ENCODE results near the gene RAPGEF4.
A peak's percentile ranks its signal among the peaks of the same experiment; 100 is the strongest.

The RAPGEF4 gene

DNA sequence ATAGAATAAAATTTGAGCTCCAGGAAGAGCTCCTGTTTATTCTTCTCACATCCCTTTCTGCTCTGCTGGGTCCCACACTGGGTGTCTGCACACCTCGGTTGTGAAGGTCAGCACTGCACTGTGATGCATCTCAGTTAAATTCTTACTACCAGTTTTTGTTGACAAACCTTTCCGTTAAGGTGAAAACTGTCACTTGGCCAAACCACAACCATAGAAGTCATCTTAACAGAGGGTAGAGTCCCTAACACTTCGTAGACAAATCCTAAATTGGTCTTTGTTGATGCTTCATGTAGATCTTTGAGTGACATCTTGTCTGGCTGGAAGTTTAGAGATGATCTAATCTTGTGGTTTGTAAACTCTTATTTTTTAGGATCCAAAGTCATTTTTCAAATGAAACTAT is 172.6 kb downstream of the RAPGEF4 start:
- DNase-seq (ENCODE audit: low read depth): no peak

DNA sequence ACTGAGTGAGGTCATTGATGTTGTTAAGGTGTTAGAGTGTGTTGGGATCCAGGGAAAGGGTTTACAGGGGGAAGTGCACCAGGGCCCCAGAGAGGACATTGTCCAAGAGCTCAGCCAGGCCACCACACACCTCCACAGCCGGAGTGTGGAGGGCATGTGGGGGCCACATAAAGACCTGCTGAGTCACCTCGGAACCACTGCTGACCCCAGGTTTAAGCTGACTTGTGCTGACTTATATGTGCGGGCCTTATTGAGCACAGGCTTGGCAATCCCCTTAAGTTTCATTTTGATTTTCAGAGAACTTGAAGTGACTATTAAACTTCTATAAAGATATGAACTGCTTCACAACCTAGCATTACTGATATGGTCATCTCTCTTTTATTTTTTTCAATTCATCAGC is 173.8 kb downstream of the RAPGEF4 start:
- no peak for DNase-seq (ENCODE audit: low read depth)

DNA sequence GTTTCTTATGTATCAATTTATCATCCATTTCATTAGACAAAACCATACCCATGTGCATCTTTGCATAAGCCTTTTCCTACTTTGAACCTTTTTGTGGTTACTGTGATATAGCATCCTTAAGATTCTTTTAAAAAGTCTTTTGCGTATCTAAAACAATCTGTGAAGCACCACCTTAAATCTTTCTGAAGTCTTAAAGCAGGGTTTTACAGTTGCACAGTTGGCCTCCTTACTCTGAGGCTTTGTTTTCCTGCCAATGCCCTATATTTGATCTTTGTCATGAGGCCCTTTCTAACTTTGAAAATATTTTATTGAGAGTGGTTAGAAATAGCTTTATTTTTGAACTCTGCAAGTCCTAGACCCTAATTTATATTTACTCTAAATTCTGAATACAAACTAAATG is 176.6 kb downstream of the RAPGEF4 start:
- DNase-seq (ENCODE audit: low read depth): no peak

DNA sequence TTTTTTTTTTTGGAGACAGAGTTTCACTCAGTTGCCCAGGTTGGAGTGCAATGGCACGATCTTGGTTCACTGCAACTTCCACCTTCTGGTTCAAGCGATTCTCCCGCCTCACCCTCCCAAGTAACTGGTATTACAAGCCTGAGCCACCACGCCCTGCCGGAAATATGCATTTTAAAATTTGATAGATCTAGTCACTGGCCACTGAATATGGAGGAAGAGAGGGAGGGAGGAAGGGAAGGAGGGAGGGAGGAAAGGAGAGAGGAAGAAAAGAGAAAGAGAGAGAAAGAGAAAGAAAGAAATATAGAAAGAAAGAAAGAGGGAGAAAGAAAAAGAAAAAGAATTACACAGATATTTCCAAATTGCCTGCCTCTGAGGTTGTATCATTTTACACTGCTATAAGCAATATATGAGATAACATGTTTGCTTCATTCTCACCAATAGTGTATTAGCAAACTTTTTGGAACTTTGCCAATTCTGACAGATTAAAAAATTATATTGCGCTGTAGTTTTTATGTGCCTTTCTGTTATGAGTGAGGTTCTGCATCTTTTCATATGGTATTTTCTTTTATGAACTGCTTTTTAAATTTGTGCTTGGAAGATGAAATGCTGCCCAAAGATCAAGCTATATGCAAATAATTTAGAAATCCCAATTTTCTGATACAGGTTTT is 178.8 kb downstream of the RAPGEF4 start:
- DNase-seq (ENCODE audit: low read depth): no peak

DNA sequence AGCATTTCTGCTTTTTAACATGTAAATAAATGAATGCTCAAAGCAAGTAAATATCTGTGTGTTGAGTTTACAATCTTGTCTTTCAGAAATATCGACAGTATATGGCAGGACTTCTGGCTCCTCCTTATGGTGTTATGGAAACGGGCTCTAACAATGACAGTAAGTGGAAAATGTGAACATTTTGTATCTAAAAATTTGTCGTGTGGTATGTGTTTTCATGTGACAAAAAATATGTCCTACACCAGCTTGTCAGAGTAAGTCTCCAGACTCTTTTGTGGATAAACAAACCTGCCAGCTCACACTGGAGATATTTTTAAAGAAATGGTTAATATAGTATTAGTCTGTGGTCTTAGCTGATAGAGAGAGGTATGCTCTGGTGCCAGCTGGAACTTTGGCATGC is 182.1 kb downstream of the RAPGEF4 start:
- no peak for DNase-seq (ENCODE audit: low read depth)

DNA sequence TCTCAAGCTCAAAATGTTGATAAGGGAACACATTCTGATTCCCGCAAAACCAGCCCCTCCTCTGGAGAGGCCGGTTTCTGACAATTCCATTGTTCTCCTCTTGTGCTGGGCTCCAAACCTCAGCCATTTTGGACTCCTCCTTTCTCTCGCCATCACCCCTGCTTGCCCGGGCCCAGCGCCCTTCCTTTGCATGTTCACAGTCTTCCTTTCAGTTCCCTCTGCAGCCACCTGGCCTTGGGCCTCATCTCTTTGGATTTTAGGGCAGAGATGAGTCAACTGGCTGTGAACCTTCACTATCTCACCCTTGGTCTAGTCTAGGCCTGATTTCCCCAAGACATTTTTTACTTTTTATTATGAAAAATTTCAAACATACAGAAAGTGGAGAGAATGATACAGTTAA is 184.1 kb downstream of the RAPGEF4 start:
- no peak for DNase-seq (ENCODE audit: low read depth)

DNA sequence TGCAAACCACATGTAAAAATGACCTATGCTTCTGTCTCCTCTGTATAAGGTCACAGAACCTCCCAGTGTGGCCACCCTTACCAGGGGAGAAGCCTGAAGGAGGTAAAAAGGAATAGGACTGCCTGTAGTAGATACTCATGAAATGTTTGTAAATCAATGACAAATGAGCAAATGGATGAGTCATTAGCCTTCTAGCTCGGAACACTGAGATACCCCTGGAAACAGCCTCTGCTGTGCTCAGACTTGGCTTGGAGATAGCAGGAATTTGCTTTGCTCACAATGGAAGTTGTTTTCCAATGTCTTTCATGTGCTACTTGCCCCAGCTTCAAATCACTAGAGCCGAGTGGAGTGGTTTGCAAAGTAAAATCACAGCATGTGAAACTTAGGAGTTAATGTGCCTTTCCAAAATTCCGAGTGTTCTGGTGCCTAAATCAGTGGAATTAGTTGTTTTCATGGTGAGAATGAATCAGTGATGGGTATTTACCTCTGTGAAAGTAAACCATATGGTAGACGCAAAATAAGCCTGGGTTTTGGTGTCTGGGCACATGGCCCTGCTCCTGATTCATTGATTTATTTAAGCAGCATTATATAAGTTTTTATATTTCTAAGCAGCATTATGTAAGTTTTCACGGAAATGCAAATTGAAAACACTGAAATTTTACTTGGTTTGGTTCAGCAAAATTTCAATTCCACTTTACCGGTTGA is 186.0 kb downstream of the RAPGEF4 start:
- peak; percentile 24 for DNase-seq (ENCODE audit: low read depth)

DNA sequence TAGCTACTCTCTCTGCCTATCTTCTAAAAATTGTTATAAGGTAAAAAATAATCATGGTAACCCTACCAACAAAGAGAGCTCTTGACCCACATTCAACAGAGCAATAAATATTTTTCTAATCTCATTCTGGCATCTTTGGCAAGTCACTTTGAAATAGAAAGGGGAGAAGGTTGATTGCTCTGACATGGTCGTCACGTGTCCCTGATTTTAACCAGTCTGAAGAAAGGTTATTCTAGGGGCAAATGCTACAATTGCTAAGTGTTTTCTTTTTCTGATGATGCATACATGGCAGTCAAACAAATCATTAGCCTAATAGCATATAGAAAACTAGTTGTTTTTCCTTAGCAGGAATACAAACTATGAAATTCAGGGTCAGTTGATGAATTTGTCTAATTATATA is 186.7 kb downstream of the RAPGEF4 start:
- DNase-seq (ENCODE audit: low read depth): no peak

DNA sequence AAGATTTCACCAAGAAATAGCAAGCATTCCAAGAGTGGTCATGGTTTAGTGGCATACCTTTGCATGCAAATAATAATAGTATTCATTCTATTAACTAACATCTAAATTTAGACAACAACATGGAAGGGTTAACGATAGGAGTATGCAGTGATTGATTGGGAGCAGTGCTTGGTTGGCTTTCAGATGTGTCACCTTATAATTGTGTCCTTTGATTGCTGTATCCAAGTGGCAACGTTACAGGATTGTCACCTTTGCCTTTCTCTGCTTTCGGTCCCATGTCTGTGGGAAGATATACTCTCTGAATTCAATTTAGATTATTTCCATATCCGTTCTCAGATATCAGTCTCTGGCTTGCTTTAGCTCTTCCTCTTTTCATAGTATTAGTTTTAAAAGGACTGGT is 187.2 kb downstream of the RAPGEF4 start:
- DNase-seq (ENCODE audit: low read depth): no peak

DNA sequence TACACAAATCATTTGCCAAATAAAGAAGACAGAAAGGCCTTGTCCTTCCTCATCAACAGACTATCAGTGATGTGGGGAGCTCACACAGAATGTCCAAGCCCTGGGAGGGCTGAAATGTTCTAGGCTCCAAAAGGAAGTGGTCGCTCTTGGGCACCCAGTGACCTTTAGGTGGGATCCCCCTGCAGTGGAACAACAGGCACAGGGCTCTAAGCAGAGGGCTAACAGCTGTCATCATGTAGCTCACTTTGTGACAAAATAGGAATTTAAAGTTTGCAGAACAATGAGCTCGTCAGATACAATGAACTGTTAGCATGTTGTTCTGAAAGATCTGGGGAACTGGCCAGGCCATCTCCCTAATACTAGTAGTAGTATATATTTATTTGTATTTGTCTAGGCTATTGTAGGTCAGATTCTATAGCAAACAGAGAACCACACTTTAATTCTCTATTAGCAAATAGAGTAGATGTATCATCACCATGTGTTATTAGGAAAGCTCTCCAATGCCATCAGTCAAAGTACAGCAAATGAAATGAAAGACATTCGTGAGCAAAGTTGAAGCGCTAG is 188.5 kb downstream of the RAPGEF4 start:
- DNase-seq (ENCODE audit: low read depth): no peak

DNA sequence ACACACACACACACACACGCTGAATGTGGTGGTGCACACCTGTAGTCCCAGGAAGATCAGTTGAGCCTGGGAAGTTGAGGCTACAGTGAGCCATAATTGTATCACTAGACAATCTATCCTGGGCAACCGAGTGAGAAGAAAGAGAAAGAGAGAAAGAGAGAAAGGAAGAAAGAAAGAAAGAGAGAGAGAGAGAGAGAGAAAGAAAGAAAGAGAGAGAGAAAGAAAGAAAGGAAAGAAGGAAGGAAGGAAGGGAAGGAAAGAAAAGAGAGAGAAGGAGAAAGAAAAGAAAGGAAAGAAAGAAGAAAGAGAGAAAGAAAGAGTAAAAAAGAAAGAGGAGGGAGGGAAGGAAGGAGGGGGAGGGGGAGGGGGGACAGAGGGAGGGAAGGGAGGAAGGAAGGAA is 190.0 kb downstream of the RAPGEF4 start:
- DNase-seq (ENCODE audit: low read depth): no peak

DNA sequence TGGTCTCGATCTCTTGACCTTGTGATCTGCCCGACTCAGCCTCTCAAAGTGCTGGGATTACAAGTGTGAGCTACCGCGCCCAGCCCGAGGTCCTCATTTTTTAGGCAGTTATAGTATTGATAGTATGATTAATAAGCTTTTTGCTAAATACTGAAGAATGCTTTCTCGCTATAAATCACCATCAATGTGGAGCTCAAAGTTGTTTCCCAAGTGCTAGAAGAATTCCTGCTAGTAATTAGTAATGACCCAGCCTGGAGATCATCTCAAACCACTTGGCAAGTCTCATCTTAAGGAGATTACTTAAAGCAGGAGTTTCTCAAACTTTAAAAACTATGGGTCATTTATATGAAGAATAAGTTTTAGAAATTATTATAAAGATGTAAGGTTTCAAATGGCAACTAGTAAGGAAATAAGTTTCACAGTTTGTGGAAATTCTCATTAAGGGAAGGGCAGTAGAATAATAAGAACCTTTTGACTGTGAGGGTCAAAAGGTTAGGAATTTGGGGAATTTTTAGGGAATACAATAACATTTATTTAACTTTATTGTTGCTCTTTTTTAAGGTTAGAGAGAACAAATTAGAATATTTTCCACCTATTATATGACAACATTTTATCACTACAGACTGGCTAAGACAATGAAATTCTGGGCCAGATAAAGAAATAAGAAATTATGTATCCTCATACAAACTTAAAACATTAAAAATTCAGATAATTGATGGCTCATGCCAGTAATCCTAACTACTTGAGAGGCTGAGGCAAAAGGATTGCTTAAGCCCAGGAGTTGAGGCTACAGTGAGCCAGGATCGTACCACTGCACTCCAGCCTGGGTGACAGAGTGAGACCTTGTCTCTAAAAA is 191.4 kb downstream of the RAPGEF4 start:
- no peak for DNase-seq (ENCODE audit: low read depth)

DNA sequence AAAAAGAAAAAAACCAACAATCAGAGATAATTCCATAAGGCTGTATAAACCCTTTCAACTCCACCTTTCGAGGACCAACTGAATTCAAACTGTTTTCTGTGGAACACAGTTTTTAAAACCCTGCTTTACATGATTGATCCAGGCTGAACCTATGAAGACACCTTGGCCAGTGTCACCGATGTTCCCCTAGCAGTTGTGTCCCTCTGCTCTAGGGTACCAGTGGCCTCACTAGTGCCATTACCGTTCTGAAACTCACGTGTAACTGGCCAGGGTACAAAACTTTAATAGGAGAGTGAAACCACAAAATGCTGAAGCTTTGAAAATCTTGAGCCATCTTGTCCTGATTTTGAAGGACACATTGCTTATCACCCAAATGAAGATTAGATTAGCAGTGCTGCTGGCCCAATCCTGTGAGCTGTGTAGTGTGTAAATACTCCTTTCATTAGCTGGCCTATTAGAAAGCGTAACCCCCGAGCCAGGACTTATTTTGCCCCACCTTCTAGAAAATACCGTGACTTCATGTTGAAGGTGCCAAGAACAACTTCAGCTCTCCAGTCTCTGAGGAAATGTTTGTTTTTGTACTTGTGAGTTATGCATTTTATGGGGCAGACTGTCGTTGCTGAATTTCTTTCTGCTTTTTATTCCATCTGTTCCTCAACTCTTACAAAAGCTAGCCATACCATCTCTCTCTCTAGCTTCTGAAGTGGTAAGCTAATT is 192.2 kb downstream of the RAPGEF4 start:
- peak; percentile 41 for DNase-seq (ENCODE audit: low read depth)

DNA sequence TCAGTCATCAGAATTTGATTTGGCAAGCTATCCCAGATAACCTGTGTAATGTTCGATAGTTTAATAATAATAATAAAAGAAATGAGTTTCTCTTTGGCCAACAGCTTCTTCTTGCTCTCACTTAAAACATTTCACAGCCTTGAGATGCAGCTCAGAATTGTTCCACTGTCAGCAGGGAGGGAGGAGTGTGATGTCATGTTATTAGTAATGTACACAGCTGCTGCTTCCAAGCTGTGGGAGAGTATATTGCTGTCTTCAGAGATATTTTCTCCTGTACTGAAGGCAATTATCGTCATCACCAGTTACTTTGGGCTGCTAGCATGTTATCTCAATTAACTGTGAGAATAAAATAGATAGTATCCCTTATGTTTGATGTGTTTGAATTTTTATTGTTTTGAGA is 193.1 kb downstream of the RAPGEF4 start:
- DNase-seq (ENCODE audit: low read depth): peak; percentile 47

DNA sequence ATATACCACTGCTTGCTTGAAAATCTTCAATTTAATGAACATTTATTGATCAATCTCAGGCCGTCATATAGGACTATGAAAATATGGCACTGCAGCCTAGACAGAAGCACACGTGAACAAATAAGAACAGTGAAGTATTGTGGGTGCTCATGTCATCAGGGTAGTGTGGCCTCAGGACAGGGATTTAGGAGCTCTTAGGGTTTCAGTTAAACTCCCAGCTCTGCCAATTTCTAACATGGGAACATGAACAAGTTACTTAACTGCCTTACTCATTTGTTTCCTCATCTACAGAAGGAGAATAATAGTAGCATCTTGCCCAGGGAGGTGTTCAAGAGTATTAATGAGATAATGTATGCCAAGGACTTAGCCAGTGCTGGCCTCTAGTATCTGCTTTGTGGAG is 194.0 kb downstream of the RAPGEF4 start:
- no peak for DNase-seq (ENCODE audit: low read depth)

DNA sequence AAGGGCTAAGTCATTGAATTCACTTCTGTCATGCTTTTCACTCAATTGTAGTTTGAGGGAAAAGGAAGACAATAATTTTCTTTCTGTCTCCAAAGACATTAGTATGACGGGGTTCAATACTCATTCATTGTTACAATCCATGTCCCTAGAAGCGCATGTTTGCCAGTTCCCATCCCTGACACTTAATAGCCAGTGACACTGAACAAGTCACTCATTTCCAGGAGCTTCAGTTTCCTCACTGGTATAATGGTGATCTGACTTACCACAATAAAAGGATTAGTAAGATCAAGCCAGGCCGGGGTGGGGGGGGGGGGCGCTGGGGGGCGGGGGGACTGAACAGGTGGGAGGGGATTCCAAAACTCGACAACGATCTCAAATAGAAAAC is 195.2 kb downstream of the RAPGEF4 start:
- no peak for DNase-seq (ENCODE audit: low read depth)

DNA sequence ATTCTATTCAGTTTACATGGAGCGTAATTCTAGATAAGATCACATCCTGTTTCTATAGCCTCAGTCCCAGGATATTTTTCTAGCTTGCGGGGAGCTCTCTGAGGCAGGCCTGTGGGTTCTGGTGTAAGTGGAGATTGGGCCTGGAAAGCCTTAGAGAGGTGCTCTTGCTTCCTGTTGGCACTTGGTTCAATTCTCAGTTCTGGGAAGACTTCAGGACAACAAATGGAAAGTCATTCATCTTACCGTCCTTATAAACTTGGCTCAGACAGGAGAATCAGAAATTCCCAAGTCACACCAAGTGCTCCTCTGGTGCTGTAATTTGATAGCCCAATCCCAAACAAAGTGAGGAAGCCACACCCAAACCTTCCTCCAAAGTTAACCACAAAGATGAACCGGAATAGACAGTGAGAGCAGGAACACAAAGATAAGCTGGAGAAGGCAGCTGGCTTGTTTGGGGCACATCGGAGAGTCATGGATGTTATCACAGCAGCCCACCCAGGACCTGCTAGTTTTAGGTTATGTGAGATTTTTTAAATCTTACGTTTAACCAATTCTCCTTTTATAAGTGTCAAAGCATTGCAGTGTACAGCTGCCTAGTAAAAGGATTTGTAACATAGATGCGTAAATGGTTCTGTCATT is 195.7 kb downstream of the RAPGEF4 start:
- DNase-seq (ENCODE audit: low read depth): no peak

DNA sequence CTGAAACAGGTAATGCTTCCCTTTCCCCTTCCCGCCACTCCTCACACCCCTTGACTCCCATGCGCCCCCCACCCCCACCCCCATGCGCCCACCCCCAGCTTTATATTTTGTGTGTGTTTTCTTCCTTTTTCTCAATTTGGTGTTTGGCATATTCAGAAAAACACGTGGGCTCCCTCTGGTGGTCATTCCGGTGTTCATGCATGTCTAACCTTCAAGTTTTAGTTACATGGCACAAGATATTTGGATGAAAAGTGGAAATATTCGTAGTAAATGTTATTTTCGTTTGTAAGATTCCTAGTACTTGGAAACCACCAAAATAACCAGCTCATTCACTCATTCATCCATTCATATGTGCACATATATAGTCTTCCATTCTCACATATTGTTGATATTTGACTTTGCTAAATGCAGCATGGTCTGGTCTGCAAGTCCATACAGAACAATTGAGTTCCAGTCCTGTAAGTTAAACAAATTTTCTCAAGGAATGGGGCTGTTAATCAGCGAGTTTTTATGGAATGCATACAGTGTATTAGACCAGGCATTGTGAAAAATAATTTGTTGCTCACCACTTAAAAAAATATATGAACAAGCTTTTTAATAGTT is 196.4 kb downstream of the RAPGEF4 start:
- no peak for DNase-seq (ENCODE audit: low read depth)

DNA sequence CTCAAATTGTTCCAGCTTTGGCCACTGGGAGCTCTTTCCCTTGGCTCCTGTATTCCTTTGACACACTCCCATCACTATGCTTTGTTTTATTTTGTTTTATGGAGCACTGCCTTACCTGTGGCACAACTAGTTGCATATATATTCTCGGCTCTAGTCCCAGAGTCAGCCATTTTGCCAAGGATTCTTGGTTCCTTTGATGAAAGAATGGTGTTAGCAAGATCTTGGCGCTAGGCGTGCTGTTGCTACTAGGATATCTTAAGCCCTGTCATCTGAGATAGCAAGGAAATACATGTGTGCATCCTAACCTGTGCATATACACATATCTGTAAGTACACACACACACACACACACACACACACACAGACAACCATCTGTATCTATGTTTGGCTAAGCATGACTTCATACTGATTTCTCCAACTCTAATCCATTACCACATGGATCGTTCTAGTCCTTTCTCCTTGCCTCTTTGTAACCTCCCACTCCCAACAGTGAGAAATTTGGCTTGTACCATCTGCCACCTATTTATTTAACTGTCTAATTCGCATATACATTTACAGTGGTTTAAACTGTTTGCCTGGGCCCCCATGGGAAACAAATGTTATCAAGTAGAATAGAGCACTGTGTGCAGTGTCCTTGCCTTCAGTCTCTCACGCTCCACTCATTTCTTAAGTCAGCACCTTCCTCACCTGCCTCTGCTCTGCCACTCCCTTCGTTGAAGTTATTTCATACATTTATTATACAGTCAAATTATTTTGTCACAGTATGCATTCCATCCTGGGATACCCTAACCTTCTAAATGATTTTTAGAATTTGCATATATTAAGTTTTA is 202.5 kb downstream of the RAPGEF4 start:
- DNase-seq (ENCODE audit: low read depth): no peak

DNA sequence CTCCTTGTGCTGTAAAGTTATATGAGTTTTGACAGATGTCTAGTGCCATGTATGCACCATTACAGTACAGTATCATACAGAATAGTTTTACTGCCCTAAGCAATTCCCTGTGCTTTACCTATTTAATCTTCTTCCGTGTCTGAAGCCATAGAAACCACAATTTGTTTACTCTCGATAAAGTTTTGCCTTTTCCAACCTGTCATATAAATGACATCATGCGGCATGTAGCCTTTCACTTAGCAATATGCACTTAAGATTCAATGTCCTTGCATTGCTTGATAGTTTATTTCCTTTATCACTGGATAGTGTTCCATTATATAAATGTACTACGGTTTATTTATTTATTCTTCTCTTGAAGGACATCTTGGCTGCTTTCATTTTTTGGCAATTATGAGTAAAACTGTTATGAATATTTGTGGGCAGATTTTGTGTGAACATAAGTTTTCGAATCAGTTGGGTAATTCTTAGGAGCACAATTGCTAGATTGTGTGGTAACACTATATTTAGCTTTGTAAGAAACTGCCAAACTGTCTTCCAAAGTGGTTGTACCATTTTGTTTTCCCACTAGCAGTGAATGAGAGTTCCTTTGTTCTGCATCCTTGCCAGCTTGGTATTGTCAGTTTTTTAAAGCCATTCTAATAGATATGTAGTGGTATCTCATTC is 203.2 kb downstream of the RAPGEF4 start:
- DNase-seq (ENCODE audit: low read depth): no peak
